Loucy (cell line): ENCODE measurements around the gene NDUFV1.

ENCODE experiments used
- EZH2phosphoT487 ChIP-seq: fragments of 200-600 bp; IDR thresholded peaks from 2 replicates; pipeline ENCODE4 v1.6.1; 2018; ENCODE audit warnings: antibody characterized with exemption, mild to moderate bottlenecking, moderate library complexity, borderline replicate concordance
- TF ChIP-seq, protein P1 (sequence below): fragments of 200-600 bp; sonication (generic); conservative IDR thresholded peaks from 2 replicates; pipeline ENCODE4 v1.5.1; 2014; ENCODE audit warnings: mild to moderate bottlenecking, antibody characterized with exemption, low read length

DNA sequence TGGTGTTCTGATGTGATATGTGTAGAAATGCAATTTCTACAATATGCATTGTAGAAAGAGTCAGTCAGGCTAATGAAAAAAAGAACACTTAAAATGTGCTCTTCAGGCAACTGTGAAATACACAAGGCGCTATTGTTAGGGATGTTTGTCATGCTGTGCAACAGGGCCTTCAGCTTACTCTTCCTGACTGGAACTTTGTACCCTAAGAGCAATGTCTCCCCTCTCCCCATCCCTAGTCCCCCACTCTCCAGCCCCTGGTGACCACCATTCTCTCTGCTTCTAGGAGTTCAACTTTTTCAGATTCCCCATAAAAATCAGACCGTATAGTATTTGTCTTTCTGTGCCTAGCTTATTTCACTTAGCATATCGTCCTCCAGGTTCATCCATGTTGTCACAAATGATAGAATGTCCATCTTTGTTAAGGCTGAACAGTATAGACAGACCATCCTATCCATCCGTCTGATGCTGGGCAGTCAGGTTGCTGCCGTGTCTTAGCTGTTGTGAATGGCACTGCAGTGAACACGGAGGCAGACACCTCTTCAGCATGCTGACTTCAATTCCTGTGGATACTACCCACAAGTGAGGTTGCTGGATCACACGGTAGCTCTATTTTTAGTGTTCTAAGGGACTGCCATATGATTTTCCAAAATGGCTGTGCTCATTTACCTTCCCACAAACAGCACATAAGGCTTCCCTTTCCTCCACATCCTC, 10.7 kb downstream of the NDUFV1 start:
- TF ChIP-seq EZH2phosphoT487, result no peak
- TF ChIP-seq, protein P1, sequence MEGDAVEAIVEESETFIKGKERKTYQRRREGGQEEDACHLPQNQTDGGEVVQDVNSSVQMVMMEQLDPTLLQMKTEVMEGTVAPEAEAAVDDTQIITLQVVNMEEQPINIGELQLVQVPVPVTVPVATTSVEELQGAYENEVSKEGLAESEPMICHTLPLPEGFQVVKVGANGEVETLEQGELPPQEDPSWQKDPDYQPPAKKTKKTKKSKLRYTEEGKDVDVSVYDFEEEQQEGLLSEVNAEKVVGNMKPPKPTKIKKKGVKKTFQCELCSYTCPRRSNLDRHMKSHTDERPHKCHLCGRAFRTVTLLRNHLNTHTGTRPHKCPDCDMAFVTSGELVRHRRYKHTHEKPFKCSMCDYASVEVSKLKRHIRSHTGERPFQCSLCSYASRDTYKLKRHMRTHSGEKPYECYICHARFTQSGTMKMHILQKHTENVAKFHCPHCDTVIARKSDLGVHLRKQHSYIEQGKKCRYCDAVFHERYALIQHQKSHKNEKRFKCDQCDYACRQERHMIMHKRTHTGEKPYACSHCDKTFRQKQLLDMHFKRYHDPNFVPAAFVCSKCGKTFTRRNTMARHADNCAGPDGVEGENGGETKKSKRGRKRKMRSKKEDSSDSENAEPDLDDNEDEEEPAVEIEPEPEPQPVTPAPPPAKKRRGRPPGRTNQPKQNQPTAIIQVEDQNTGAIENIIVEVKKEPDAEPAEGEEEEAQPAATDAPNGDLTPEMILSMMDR, result no peak
